Esophagus squamous epithelium (tissue), 5 donors: Measurements from ENCODE around the gene PSMA7. TPM values are rescaled to one million over a fixed set of nuclear protein-coding genes. Genes with fewer than 3 reads are reported as not detected.

ENCODE experiments used
- DNase-seq: peaks from one replicate; lab custom pipeline; 2025; lab: John Stamatoyannopoulos, UW
- H3K27ac ChIP-seq, 4 donors: fragments of 200-600 bp; sonication (generic); one replicate each; pipeline ENCODE4 v1.5.1; 2016 to 2019; ENCODE audit warnings: mild to moderate bottlenecking in 1 of 4
- H3K27me3 ChIP-seq, 4 donors: fragments of 200-600 bp; sonication (generic); 1 replicate in 3 of 4; 2 replicates in 1 of 4; pipeline versions ENCODE4 v1.5.1 to v1.6.0; 2017 to 2021; ENCODE audit warnings: antibody characterized with exemption in 1 of 4
- H3K36me3 ChIP-seq, 3 donors: fragments of 200-600 bp; sonication (generic); one replicate each; pipeline ENCODE4 v1.5.1; 2016 to 2019
- H3K4me1 ChIP-seq, 3 donors: fragments of 200-600 bp; sonication (generic); one replicate each; pipeline ENCODE4 v1.5.1; 2017 to 2019
- H3K4me3 ChIP-seq, 4 donors: fragments of 200-600 bp; sonication (generic); 1 replicate in 3 of 4; 2 replicates in 1 of 4; pipeline ENCODE4 v1.5.1; 2016 to 2019; ENCODE audit warnings: mild to moderate bottlenecking in 2 of 4, moderate library complexity in 1 of 4
- H3K9me3 ChIP-seq, 3 donors: fragments of 200-600 bp; sonication (generic); one replicate each; pipeline ENCODE4 v1.5.1; 2016 to 2019
- POLR2A ChIP-seq, 4 donors: fragments of 450-650 bp; IDR thresholded peaks; one replicate each; pipeline ENCODE4 v1.6.1; 2017; ENCODE audit warnings: antibody characterized with exemption in 4 of 4, mild to moderate bottlenecking in 4 of 4, moderate library complexity in 3 of 4
- WGBS, 2 donors: methylation state at CpG; one replicate each; pipeline ENCODE4 v1.1.5; 2018; 5-methylcytosine and 5-hydroxymethylcytosine counted together
- intact Hi-C: fragments of 100-400 bp; cut with DNase I; formaldehyde crosslinking; loops from one replicate; pipeline ENCODE4 v1.15.0; 2022
- total RNA-seq, 4 donors: library from RNA; depleted of rRNA; stranded (reverse); fragments of >200 nt; gene quantifications; one replicate each; pipeline ENCODE4 v1.1.0, GENCODE V29; 2016
- TF ChIP-seq, protein P1 (sequence below), 6 experiments: fragments of 450-650 bp in 4 of 6; fragments of 200-600 bp in 2 of 6; sonication (generic) in 2 of 6; IDR thresholded peaks; one replicate each; pipeline ENCODE4 v1.5.1; 2016 to 2019; ENCODE audit warnings: antibody characterized with exemption in 6 of 6, mild to moderate bottlenecking in 4 of 6, moderate library complexity in 4 of 6
- donor health status: DM: yes; HTN: yes; CAD: no.

The PSMA7 gene
- total RNA-seq, 4 donors from 2014 or later = 230 to 373 (median 297) TPM

DNA sequence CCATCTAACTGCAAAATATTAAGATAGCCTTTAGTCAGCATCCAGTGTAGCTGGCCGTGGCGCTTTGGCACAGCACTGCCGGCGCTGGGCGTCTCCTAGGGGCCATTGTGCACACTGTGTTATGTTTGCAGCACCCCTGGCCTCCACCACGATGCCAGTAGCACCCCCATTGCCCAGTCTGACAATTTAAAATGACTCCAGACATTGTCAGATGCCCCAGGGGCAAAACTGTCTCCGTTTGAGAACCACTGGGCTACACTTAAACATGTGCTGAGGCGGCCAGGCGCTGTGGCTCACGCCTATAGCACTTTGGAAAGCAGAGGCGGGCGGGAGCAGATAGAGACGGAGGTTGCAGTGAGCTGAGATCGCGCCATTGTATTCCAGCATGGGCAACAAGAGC, 33.7 kb upstream of the PSMA7 start:
- Histone ChIP-seq H3K27me3 (no peaks in the 10 kb centered on the region), H3K4me1 (peaks cover 0 to 5% (median 3%) of the 10 kb centered on the region in 3 donors), H3K4me3 (no peak overlapping the region), H3K36me3 (peaks cover 2 to 79% (median 11%) of the 10 kb centered on the region in 3 donors), H3K27ac (no peak overlapping the region), H3K9me3 (no peaks in the 10 kb centered on the region)
- TF ChIP-seq POLR2A (IDR thresholded peaks at IDR 0.05) = no peak
- TF ChIP-seq, protein P1, sequence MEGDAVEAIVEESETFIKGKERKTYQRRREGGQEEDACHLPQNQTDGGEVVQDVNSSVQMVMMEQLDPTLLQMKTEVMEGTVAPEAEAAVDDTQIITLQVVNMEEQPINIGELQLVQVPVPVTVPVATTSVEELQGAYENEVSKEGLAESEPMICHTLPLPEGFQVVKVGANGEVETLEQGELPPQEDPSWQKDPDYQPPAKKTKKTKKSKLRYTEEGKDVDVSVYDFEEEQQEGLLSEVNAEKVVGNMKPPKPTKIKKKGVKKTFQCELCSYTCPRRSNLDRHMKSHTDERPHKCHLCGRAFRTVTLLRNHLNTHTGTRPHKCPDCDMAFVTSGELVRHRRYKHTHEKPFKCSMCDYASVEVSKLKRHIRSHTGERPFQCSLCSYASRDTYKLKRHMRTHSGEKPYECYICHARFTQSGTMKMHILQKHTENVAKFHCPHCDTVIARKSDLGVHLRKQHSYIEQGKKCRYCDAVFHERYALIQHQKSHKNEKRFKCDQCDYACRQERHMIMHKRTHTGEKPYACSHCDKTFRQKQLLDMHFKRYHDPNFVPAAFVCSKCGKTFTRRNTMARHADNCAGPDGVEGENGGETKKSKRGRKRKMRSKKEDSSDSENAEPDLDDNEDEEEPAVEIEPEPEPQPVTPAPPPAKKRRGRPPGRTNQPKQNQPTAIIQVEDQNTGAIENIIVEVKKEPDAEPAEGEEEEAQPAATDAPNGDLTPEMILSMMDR (IDR thresholded peaks at IDR 0.05) = no peak
- WGBS, 2 donors = 84 to 87% methylated on average over 9 to 15 of the region's 15 CpGs
- intact Hi-C loops = no loop called here
- no peak for DNase-seq

DNA sequence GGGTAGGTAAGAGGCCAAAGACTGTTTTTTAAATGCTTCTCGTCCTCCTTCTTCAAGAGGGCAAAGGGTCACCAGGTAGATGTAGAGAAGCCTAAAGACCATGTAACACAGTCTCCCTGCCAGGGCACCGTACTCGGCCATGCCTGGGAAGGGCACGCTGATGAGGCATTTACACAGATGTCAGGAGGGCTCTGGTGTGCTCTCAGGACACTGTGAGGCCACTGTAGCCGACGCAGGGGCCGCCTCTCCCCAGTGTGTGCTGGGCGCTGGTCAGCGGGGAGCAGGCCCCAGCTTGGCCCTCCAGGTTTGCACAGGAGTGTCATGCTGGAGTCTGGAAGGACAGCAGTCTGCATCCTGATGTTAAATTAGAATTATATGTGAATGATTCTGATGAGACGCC, 32.5 kb upstream of the PSMA7 start:
- intact Hi-C loops = no loop called here
- no peak overlapping the region for H3K27ac ChIP-seq
- no peak for TF ChIP-seq POLR2A (IDR thresholded peaks at IDR 0.05)
- TF ChIP-seq, protein P1 (IDR thresholded peaks at IDR 0.05) = no peak
- H3K36me3 ChIP-seq = peaks cover 2 to 77% (median 11%) of the 10 kb centered on the region in 3 donors
- no peaks in the 10 kb centered on the region for H3K9me3 ChIP-seq
- no peak for DNase-seq
- no peaks in the 10 kb centered on the region for H3K27me3 ChIP-seq
- H3K4me1 ChIP-seq = no peaks in the 10 kb centered on the region
- H3K4me3 ChIP-seq = no peak overlapping the region
- WGBS, 2 donors = 88 to 89% methylated on average over 2 to 5 of the region's 10 CpGs

DNA sequence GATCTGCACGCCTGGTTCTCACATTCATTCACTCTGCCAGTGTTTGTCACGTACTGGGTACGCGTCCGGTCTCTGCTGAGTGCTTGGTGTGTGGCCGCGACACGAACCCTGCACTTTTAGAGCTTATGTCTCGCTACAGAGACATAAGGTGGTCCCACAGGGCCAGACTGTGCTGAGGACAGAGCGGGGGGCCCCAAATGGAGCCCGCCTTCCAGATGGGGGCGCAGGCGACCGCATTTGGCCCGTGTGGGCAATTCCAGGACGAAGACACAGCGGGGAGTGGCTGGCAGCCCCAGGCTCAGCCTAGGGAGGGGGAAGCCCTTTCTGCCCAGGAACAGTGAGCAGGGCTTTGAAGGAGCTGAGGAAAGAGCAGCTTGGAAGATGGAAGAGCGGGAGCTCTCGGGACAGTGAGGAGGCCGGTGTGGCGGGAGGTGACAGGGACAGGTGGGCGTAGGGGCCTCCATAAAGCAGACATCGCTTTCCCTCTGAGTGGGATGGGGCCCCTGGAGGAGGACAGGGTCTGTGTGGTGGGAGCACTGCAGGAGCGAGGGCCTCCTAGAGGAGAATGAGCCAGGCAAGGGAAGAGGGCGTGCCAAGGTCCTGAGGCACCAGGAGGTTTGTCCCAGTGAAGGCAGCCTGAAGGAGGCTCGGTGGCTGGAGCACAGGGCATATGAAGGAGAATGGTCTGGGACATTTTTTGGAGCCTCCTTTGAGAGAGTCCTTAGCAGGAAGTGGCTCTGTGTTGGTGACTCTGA, 31.9 kb upstream of the PSMA7 start:
- no peak overlapping the region for H3K4me3 ChIP-seq
- TF ChIP-seq POLR2A (IDR thresholded peaks at IDR 0.05) = no peak
- TF ChIP-seq, protein P1 (IDR thresholded peaks at IDR 0.05) = no peak
- H3K36me3 ChIP-seq = peaks cover 2 to 77% (median 11%) of the 10 kb centered on the region in 3 donors
- no peak for DNase-seq
- 86 to 96% methylated on average over 17 to 24 of the region's 26 CpGs for WGBS, 2 donors
- intact Hi-C loops = no loop called here
- H3K9me3 ChIP-seq = no peaks in the 10 kb centered on the region
- H3K27ac ChIP-seq = no peak overlapping the region
- no peaks in the 10 kb centered on the region for H3K27me3 ChIP-seq
- no peaks in the 10 kb centered on the region for H3K4me1 ChIP-seq

DNA sequence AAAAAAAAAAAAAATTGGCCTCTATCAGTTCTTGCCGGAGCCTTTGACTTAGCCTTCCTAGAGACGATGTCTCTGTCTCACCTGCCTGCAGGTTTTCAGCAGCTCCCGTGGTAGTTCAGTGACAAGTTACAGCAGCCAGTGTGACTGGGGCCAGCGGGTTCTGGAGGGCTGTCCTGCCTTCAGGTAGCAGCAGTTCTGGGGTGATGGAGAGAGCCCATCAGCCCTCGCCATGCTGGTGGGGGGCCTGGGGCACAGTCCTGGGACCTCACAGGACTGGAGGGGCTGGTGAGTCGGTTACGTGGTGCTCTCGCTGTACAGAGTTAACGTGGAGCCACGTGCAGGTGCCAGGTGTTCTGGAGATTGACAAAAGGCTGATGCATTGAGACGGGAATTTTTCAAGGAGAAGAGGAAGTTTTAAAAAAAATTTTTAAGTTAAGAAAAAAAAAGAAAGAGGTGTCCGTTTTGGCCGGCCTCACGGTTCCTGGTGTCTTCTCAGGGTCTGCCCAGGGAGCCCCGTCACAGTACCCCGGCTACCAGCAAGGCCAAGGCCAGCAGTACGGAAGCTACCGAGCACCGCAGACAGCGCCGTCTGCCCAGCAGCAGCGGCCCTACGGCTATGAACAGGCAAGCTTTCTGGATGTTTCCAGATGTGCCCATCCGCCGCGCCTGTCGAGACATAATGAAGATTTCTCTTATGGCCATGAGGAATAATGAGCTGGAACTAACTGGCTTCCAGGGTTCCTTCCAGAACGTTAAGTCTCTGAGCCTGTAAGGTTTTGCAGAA, 31.0 kb upstream of the PSMA7 start:
- no peak for DNase-seq
- 86 to 91% methylated on average over 18 to 20 of the region's 28 CpGs for WGBS, 2 donors
- peaks cover 4 to 77% (median 11%) of the 10 kb centered on the region in 3 donors for H3K36me3 ChIP-seq
- H3K4me3 ChIP-seq = no peak overlapping the region
- TF ChIP-seq POLR2A (IDR thresholded peaks at IDR 0.05) = no peak
- TF ChIP-seq, protein P1 (IDR thresholded peaks at IDR 0.05) = no peak
- H3K4me1 ChIP-seq = no peaks in the 10 kb centered on the region
- no peaks in the 10 kb centered on the region for H3K27me3 ChIP-seq
- intact Hi-C loops = no loop called here
- no peak overlapping the region for H3K27ac ChIP-seq
- H3K9me3 ChIP-seq = no peaks in the 10 kb centered on the region

DNA sequence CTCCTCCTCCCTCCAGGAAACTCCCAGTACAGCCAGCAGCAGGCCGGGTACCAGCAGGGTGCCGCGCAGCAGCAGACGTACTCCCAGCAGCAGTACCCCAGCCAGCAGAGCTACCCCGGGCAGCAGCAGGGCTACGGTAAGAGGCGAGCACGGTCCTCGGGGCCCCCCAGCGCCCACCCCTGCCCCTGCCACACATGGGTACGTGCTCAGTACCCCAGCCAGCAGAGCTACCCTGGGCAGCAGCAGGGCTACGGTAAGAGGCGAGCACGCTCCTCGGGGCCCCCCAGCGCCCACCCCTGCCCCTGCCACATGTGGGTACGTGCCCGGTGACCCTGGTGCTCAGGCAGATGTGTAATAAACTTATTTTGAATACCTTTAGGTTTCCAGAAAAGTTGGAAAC, 29.5 kb upstream of the PSMA7 start:
- peaks cover 11 to 82% (median 15%) of the 10 kb centered on the region in 3 donors for H3K36me3 ChIP-seq
- H3K27ac ChIP-seq = no peak overlapping the region
- no peak for TF ChIP-seq POLR2A (IDR thresholded peaks at IDR 0.05)
- TF ChIP-seq, protein P1 (IDR thresholded peaks at IDR 0.05) = no peak
- no peaks in the 10 kb centered on the region for H3K4me1 ChIP-seq
- WGBS, 2 donors = 95 to 100% methylated on average over 4 to 11 of the region's 18 CpGs
- H3K27me3 ChIP-seq = no peaks in the 10 kb centered on the region
- H3K9me3 ChIP-seq = no peaks in the 10 kb centered on the region
- intact Hi-C loops = no loop called here
- H3K4me3 ChIP-seq = no peak overlapping the region
- DNase-seq = no peak
